Femur (tissue), 1 donor: ENCODE results near the gene BPTF.
"Not testable (repeated sequence)": the region's sequence is repeated elsewhere in the genome, so short reads cannot be mapped to it uniquely, and the experiment has no call there.

Experiments
- DNase-seq: peaks from one replicate; pipeline ENCODE4 v3.0.0-alpha.2; 2017

The BPTF gene

DNA sequence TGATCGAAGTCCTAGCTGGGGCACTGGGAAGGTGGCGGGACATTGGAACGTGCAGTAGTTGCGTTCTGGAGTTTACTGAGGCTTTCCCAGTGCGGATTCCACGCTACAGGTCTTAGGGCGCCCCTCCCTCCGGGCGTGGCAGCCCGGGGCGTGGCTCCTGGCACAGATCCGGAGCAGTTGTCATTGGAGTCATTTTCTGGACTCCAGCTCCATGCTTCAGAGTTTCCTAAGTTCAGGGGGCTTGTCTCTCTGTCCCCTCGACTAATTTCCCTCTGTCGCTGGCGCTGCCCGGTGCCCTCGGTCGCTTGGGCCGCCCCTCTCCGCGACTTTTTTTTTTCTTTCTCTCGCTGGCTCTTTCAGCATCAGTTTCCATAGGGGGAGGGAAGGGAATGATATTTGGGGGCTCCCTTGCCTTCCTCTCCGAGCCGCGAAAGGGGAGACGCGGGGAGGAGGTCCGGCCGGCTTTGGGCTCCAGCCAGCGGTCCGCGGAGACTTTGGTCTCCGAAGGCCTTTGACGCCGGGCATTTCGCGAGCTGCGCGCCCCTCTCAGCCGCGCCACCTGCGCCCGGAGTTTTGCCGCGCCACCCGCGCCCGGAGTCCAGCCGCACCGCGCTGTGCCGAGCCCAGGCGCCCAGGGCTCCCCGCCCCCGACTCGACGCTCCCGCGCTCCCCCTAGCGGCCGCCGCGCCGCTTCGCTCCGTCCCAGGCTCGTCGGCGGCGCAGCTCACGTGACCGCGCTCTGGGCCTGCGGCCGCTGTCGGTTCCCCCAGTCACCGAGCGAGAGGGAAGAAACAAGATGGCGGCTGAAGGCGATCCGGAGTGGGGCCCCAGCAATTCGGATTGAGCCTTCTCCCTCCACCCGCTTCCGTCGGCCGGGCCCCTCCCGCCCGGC is at the start of gene BPTF:
TSS of gene BPTF (plus strand) at position 769 of the 892 bp plus-strand sequence. CDS start 222 bp downstream, outside the sequence.
- peak; percentile 96 for DNase-seq

DNA sequence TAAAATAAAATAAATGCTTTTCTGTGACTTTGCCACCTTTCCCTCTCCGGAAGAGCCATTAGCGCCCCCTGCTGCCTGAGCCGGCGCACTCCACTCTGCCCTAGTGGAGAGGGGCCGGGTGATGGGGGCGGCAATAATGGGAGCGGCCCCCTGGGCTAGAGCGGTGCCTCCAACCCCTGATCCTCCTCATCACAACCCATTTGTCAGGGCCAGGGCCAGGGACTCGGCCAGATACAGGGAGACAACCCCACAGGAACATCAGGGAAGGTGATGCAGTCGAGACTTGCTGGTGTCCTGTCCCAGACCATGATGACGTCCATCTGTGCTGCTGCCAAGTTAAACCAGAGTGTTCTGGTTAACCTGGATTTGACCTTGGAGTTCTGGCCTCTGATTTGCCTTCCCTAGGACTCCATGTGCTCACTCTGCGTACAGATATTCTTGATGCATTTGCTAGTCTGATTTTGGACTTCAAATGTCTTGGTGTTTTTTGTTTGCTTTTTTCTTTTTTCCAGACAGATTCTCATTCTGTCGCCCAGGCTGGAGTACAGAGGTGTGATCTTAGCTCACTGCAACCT is 46.1 kb upstream of the BPTF start:
- DNase-seq: peak; percentile 79

DNA sequence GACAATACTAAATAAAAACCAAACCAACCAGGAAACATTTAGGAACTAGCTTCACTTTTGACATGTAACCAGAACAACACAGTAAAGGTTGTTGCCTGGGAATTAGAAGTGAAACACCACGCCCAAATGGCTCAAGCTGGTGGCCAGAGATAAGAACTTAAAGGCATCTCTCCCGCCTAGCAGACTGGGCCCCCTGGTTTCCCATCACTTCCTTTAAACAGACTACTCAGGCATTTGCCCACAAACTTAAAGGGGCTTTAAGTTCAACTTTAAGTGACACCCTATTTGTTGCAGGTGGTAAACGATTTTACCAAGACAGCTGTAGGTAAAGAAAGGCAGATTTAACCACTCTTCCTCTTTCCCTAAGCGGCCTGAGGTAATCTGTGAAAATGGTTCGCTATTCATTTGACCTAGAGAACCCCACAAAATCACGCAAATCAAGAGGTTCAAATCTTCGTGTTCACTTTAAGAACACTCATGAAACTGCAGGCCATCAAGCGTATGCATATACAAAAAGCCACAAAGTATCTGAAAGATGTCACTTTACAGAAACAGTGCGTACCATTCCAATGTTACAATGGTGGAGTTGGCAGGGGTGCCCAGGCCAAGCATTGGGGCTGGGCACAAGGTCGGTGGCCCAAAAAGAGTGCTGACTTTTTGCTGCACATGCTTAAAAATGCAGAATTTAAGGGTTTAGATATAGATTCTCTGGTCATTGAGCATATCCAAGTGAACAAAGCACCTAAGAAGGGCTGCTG is 40.8 kb upstream of the BPTF start:
- DNase-seq: peak; percentile 39

DNA sequence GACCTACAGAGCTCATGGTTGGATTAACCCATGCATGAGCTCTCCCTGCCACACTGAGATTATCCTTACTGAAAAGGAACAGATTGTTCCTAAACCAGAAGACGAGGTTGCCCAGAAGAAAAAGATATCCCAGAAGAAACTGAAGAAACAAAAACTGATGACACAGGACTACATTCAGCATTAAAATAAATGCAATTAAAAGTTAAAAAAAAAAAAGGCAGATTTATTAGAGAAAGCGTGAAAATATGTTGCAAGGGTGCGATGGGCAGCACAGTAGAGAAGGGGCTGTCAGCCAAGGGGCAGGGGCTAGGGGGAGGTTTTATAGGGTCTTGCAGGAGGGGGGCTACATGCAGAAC is 40.2 kb upstream of the BPTF start:
- no peak for DNase-seq

- no peak for DNase-seq
Observed at GRCh38 chr17:67785504-67785903, 39.8 kb upstream of the BPTF start.

DNA sequence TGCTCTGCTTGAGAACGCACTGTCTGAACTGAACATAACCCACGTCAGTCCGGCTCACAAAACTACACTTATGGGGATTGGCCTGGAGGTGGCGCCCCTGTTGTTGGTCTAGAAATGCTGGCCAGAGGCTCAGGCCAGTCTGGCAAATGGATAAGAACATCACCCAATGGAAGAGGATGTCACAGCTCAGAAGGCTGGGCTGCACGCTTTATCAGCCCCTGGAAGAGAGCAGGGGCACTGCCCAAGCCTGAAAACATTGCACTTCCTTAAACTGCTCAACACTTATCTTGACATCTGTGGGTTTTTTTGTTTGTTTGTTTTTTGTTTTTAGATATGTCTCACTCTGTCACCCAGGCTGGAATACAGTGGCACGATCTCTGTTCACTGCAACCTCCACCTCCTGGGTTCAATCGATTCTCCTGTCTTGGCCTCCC is 24.8 kb upstream of the BPTF start:
- DNase-seq: peak; percentile 73

GRCh38 chr17:67801626-67802175 is 23.6 kb upstream of the BPTF start:
- DNase-seq: no peak

- no peak for DNase-seq
Observed at GRCh38 chr17:67810464-67810863, 14.8 kb upstream of the BPTF start.

DNA sequence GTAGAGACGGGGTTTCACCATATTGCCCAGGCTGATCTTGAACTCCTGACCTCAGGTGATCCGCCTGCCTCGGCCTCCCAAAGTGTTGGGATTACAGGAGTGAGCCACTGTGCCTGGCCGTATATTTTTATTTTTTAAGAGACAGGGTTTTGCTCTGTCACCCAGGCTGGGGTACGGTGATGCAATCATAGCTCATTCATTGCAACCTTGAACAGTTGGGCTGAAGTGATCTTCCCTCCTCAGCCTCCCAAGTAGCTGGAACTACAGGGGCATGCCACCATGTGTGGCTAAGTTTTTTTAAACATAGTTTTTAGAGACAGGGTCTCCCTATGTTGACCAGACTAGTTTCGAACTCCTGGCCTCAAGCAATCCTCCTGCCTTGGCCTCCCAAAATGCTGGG is 12.9 kb upstream of the BPTF start:
- DNase-seq: not testable (repeated sequence)

DNA sequence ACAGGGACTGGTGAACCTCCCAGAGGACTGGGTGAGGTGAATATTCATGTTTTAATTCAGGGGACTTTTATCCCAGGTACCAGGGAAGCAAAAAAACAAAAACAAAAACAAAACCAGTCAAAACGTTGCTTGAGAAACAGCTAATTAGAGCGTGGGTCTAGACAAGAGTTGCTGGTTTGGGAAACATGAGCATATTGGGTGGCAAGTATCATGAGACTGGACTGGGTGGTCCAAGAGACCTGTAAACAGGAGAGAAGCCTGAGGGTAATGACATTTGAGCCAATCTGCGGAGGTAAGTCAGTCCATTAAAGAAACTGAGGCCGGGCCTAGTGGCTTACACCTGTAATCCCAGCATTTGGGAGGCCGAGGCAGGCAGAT is 11.5 kb upstream of the BPTF start:
- no peak for DNase-seq

- DNase-seq: peak; percentile 26
Observed at GRCh38 chr17:67818110-67819002, 6.9 kb upstream of the BPTF start.

DNA sequence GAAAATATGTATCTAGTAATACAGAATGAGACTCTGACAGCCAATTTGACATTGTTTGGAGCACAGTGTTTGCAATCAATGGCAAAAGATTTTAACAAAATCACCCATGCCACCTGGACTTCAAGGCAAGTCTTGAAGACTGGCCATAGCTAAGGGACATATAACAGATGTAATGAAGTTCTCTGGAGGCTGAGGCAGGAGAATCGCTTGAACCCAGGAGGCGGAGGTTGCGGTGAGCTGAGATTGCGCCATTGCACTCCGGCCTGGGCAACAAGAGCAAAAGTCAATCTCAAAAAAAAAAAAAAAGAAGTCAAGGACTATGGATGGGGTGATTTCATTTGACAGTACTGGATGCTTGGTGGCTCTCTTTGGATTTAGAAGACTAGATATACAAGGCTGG is 5.6 kb upstream of the BPTF start:
- DNase-seq: no peak

DNA sequence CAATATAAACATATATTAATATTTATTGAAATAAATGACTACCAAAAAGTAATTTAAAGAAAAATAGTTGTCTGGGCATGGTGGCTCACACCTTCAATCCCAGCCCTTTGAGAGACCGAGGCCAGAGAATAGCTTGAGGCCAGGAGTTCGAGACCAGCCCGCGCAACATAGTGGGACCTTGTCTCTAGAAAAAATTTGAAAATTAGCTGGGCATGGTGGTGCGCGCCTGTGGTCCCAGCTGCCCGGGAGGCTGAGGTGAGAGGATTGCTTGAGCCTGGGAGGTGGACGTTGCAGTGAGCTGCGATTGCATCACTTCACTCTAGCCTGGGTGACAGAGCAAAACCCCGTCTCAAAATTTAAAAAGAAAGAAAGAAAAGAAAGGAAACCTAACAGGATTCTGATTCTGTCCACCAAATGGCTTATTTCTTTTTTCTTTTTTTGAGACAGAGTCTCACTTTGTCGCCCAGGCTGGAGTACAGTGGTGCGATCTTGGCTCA is 3.4 kb upstream of the BPTF start:
- no peak for DNase-seq

GRCh38 chr17:67825627-67826601 is 611 bp downstream of the BPTF start:
- peak; percentile 64 for DNase-seq

GRCh38 chr17:67829331-67829730 is 4.0 kb downstream of the BPTF start:
- DNase-seq: no peak

- no peak for DNase-seq
Observed at GRCh38 chr17:67830440-67830839, 5.1 kb downstream of the BPTF start.

DNA sequence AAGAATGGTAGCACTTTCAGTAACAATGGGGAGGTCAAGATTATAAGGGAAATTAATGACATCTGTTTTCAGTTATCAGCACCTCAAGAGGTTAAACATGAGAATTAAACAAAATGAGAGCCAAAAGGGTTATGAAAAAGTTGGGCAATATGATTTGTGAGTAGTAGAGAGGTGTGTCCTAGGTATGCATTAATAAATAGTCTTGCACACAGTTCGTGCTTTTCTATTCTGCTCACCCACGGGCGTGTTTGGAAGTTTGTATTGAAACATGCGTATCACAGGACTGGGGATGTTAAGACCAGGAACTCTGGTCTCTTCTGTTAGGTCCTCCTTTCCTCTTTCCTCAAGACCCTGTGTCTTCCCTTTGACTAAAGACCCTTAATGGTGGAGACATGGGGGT is 6.0 kb downstream of the BPTF start:
- DNase-seq: no peak

GRCh38 chr17:67833134-67833533 is 7.8 kb downstream of the BPTF start:
- no peak for DNase-seq

GRCh38 chr17:67833946-67834631 is 8.8 kb downstream of the BPTF start:
- DNase-seq: no peak

DNA sequence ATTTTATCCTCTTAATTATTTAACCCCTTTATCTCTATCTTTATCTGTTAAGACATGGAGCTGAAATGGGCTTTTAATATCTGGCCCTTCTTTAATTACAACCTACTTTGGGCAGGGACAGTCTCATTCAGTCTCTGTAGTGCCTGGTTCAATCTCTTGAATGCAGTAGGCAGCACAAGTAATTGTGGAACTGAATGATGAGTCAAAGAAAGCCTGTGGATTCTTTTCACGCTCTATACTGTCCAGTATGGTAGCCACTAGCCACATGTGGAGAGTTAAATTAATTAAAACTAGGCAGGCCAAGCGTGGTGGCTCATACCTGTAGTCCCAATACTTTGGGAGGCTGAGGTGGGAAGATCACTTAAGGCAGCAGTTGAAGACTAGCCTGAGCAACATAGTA is 9.3 kb downstream of the BPTF start:
- no peak for DNase-seq
